Right lobe of liver (tissue), 6 donors: ENCODE measurements around the gene HOXA13. TPM values are rescaled to one million over a fixed set of nuclear protein-coding genes. Genes with fewer than 3 reads are reported as not detected.

Experiments used
- ATAC-seq, 4 donors: fragments of 200-7000 bp; cut with Tn5 transposase; one replicate each; pipeline ENCODE4 v1.9.1; 2020; ENCODE audit warnings: mild to moderate bottlenecking in 4 of 4, moderate library complexity in 4 of 4
- DNase-seq, 3 donors: peaks; one replicate each; pipeline ENCODE4 v3.0.0-alpha.2; 2020
- H3K27ac ChIP-seq, 3 donors: fragments of 200-600 bp; one replicate each; pipeline ENCODE4 v1.8.0; 2022
- H3K27me3 ChIP-seq, 2 donors: fragments of 200-600 bp; one replicate each; pipeline ENCODE4 v1.8.0; 2022
- H3K36me3 ChIP-seq, 4 donors: fragments of 200-600 bp; sonication (generic) in 1 of 4; one replicate each; pipeline versions ENCODE4 v1.5.1 to v1.8.0; 2017 to 2022; ENCODE audit warnings: control low read depth in 1 of 4
- H3K4me1 ChIP-seq, 4 donors: fragments of 200-600 bp; sonication (generic) in 1 of 4; one replicate each; pipeline versions ENCODE4 v1.5.1 to v1.8.0; 2017 to 2022; ENCODE audit warnings: control low read depth in 1 of 4
- H3K4me3 ChIP-seq, 3 donors: fragments of 200-600 bp; one replicate each; pipeline ENCODE4 v1.8.0; 2022
- H3K9me3 ChIP-seq, 4 donors: fragments of 200-600 bp; sonication (generic) in 1 of 4; one replicate each; pipeline versions ENCODE4 v1.5.1 to v1.8.0; 2017 to 2022; ENCODE audit warnings: control low read depth in 1 of 4
- POLR2A ChIP-seq: fragments of 450-650 bp; IDR thresholded peaks from one replicate; pipeline ENCODE4 v1.6.1; 2017; ENCODE audit warnings: antibody characterized with exemption, mild to moderate bottlenecking
- whole genome bisulfite sequencing: methylation state at CpG from one replicate; pipeline ENCODE4 v1.1.6; 2018; ENCODE audit warnings: low coverage, low lambda C conversion rate; ENCODE audit not compliant: insufficient coverage; ENCODE audit errors: missing lambda C conversion rate; 5-methylcytosine and 5-hydroxymethylcytosine counted together
- intact Hi-C, 2 donors: fragments of 100-400 bp; cut with DNase I; formaldehyde crosslinking; loops; one replicate each; pipeline versions ENCODE4 v1.11.2 to v1.14.1; 2022
- total RNA-seq, 6 experiments: library from RNA; depleted of rRNA in 2 of 6; stranded (reverse); fragments of >200 nt in 2 of 6; fragmentation: NEBNext Ultra II Directional in 3 of 6; extraction: Animal tissue kit (Norgen Biotek cat#: 25700) in 3 of 6; gene quantifications; one replicate each; pipeline versions ENCODE4 v1.1.0 to v1.2.4, GENCODE V29; 2016 to 2023
- TF ChIP-seq, protein P1 (sequence below), 4 donors: fragments of 200-600 bp in 3 of 4; fragments of 450-650 bp in 1 of 4; IDR thresholded peaks; one replicate each; pipeline versions ENCODE4 v1.5.1 to v1.8.0; 2016 to 2022; ENCODE audit warnings: antibody characterized with exemption in 4 of 4, mild to moderate bottlenecking in 2 of 4
- donor health status: DM: no; HTN: yes; CAD: no.
- donor health status: DM: no; HTN: no; CAD: no.
- donor health status: DM: no; HTN: no; CAD: no.
- donor health status: DM: no; HTN: yes; CAD: no.
- donor health status: DM: no; HTN: yes; CAD: no.

The HOXA13 gene
- total RNA-seq, 6 experiments from 2014 or later, result not detected

- H3K4me1 ChIP-seq, result peaks cover 0 to 15% (median 6%) of the 10 kb centered on the region in 4 donors
- TF ChIP-seq POLR2A, result no peak
- TF ChIP-seq, protein P1, sequence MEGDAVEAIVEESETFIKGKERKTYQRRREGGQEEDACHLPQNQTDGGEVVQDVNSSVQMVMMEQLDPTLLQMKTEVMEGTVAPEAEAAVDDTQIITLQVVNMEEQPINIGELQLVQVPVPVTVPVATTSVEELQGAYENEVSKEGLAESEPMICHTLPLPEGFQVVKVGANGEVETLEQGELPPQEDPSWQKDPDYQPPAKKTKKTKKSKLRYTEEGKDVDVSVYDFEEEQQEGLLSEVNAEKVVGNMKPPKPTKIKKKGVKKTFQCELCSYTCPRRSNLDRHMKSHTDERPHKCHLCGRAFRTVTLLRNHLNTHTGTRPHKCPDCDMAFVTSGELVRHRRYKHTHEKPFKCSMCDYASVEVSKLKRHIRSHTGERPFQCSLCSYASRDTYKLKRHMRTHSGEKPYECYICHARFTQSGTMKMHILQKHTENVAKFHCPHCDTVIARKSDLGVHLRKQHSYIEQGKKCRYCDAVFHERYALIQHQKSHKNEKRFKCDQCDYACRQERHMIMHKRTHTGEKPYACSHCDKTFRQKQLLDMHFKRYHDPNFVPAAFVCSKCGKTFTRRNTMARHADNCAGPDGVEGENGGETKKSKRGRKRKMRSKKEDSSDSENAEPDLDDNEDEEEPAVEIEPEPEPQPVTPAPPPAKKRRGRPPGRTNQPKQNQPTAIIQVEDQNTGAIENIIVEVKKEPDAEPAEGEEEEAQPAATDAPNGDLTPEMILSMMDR (IDR thresholded peaks at IDR 0.05), result no peak
- no peaks in the 10 kb centered on the region for H3K36me3 ChIP-seq
- no peak overlapping the region for H3K27ac ChIP-seq
- DNase-seq, result no peak
- no peak for ATAC-seq
- no peaks in the 10 kb centered on the region for H3K9me3 ChIP-seq
- intact Hi-C loops, result loop anchor here (5.0 to 10.0 kb wide), 3 partner anchors 65 to 785 kb away; partner anchors contain the start of gene HOXA1 (in 1 of the 2)
- H3K27me3 ChIP-seq, result peaks cover 19 to 48% of the 10 kb centered on the region in 2 donors
- no peak overlapping the region for H3K4me3 ChIP-seq
- 30% methylated on average over 21 of the region's 27 CpGs for whole genome bisulfite sequencing
These were observed 40.4 kb downstream of the HOXA13 start for GRCh38 chr7:27159266-27160144.

- no peak overlapping the region for H3K4me3 ChIP-seq
- intact Hi-C loops, result loop anchor here (5.0 to 10.0 kb wide), 2 partner anchors 481 to 784 kb away; no protein-coding TSS in a partner anchor
- DNase-seq, result no peak
- H3K9me3 ChIP-seq, result no peaks in the 10 kb centered on the region
- peaks cover 0 to 15% (median 6%) of the 10 kb centered on the region in 4 donors for H3K4me1 ChIP-seq
- no peak for ATAC-seq
- no peaks in the 10 kb centered on the region for H3K36me3 ChIP-seq
- no peak for TF ChIP-seq POLR2A
- TF ChIP-seq, protein P1 (IDR thresholded peaks at IDR 0.05), result no peak
- no peak overlapping the region for H3K27ac ChIP-seq
- H3K27me3 ChIP-seq, result peaks cover 27 to 48% of the 10 kb centered on the region in 2 donors
- 7% methylated on average over 19 of the region's 35 CpGs for WGBS
These were observed 41.2 kb downstream of the HOXA13 start for GRCh38 chr7:27158436-27159265.

DNA sequence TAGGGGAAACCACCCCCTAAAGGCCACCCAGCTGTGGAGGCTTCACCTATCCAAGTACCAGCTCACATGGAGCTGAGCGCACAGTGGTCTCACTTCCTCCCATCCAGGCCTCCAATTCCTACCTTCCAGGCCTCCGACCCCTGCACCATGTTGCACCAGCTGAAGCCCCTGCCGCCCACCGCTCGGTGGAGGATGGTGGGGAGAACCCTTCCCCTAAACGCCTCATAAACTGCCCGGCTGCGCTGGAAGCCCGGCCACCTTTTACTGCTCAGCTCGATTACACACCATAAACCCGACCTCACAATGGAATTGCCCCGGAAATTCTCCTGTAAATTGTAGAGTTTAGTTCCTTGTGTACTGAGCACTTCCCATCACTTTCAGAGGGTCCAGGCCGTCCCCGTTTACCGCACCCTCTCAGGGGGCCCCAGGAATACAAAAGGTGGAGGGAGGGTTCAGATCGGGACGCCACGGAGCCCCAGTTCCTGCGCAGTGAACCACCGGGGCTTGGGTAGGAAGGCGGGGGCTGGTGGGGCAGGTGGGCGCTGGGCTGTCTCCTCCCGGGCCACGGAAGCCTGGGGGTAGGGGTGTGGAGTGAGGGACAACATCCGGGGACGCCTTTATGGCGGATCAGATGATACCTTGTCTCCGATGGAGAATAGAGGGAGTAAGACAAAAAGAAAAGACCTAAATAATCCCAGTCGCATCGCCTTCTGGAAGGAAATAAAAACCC lies 42.0 kb downstream of the HOXA13 start:
- 8% methylated on average over 25 of the region's 30 CpGs for WGBS
- intact Hi-C loops, result loop anchor here (5.0 to 10.0 kb wide), 2 partner anchors 481 to 783 kb away; no protein-coding TSS in a partner anchor
- Histone ChIP-seq H3K4me3 (no peak overlapping the region), H3K4me1 (peaks cover 0 to 15% (median 6%) of the 10 kb centered on the region in 4 donors), H3K27ac (no peak overlapping the region), H3K9me3 (no peaks in the 10 kb centered on the region), H3K36me3 (no peaks in the 10 kb centered on the region), H3K27me3 (peaks cover 29 to 50% of the 10 kb centered on the region in 2 donors)
- no peak for ATAC-seq
- TF ChIP-seq POLR2A, result no peak
- TF ChIP-seq, protein P1 (IDR thresholded peaks at IDR 0.05), result no peak
- DNase-seq, result no peak
